Fibroblast of the conjunctiva (primary cell): ENCODE measurements around the gene ZFP36L1.

Experiments used
- DNase-seq: peaks from one replicate; pipeline ENCODE4 v3.0.0-alpha.2; 2010; ENCODE audit warnings: low read depth

ZFP36L1 gene

GRCh38 chr14:68762953-68763764 lies 29.7 kb downstream of the ZFP36L1 start:
- DNase-seq, result no peak

- no peak for DNase-seq
Measured at GRCh38 chr14:68761391-68761790, 31.5 kb downstream of the ZFP36L1 start.

DNA sequence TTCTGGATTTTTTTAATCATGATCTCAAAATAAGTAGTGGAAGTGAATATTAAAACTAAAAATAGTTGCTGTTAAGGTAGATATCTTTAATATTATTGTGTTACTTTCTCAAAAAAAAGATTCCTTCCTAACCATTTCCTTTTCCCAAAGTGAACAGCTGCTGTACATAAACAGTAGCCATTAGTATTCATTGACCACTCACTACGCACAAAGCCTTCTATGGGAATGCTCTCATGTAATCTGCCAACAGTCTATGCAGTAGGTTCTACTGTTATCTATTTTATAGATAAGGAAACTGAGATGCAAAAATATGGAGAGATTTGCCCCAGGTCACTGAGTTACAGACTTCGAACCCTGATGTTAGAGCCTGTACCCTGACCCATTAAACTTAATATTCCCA lies 32.1 kb downstream of the ZFP36L1 start:
- DNase-seq, result no peak

- DNase-seq, result no peak
Measured at GRCh38 chr14:68759937-68760336, 32.9 kb downstream of the ZFP36L1 start.

- DNase-seq, result no peak
Measured at GRCh38 chr14:68759017-68759560, 33.8 kb downstream of the ZFP36L1 start.

DNA sequence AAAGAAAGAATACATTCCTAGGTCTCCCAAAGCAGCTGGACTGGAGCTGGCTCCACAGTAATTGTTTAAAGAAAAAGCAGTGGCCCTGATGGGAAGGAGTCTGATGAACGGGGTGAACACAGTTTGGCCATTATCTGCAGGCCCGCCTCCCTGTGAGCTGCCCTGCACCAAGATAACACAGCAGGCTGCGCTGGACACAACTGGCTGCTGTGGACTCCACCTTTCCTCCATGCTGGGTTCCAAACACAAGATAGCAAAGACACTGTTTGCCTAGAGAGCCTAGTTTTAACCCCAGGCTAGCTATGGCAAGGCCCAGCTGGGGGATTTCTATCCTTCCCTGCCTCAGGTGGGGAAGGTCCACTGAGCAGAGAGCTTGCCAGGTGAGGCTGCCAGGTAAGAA lies 34.6 kb downstream of the ZFP36L1 start:
- DNase-seq, result no peak

- no peak for DNase-seq
Measured at GRCh38 chr14:68757618-68758081, 35.2 kb downstream of the ZFP36L1 start.

DNA sequence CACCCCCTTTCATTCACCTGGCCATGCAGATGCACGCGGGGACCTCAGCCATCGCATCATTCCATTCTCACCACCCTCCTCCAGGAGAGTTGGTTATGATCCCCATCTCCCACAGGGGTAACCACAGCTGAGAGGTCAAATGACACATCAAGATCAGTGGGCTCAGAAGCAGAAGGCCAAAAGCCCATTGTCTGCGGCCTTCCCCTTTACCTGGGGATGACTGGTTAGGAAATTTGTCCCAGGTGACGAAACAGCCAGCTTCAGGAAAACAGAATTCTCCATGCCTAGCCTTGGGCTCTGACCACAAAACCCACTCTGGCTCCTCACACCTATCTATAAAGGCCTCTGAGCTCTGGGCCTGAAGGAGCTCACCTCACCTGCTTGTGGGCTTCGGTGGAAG lies 36.1 kb downstream of the ZFP36L1 start:
- no peak for DNase-seq

- peak; percentile 35 for DNase-seq
Measured at GRCh38 chr14:68756000-68756481, 36.8 kb downstream of the ZFP36L1 start.

- DNase-seq, result no peak
Measured at GRCh38 chr14:68755016-68755353, 37.9 kb downstream of the ZFP36L1 start.

DNA sequence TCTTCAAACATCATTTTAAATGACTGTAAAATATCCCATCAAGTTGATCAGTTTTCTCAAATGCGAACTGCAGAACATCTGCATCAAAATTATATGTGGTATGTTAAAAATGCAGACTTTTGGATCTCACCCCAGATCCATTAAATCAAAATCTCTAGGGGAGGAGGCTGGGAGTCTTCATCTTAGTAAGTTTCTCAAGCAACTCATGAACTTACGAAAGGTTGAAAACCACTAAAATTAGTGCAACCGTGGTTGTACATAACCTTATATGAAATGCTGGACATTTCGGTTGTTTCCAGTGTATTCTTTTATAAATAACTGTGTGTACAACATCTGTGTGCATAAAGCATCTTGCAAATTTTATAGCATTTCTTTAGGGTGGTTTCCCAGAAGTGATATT lies 39.2 kb downstream of the ZFP36L1 start:
- DNase-seq, result no peak

DNA sequence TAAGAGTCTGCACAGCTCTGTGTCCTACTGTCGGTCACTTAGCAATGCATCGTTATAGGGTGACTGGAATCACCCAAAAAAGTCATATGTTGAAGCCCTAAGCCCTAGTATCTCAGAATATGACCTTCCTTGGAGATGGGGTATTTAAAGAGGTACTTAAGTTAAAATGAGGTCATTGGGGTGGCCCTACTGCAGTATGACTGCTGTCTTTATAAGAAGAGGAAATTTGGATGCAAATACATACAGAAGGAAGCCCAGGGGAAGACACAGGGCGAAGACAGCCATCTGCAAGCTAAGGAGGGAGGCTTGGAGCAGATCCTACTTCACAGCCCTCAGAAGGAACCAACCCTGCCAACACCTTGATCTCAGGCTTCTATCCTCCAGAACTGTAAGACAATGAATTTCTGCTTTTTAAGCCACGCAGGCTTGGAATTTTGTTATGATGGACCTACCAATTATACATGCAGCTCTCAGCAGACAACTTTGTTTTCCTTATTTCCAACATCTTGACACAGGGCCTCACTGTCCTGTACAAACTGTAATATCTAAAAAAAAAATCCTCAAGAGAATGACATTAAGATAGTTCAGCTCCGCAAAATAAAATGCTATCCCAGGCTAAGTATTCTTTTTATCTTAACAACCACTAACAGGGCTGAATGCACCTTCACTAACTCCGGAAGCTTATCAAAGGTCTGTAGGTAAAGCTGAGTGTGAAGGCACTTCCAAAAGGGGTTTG lies 40.4 kb downstream of the ZFP36L1 start:
- DNase-seq, result no peak

DNA sequence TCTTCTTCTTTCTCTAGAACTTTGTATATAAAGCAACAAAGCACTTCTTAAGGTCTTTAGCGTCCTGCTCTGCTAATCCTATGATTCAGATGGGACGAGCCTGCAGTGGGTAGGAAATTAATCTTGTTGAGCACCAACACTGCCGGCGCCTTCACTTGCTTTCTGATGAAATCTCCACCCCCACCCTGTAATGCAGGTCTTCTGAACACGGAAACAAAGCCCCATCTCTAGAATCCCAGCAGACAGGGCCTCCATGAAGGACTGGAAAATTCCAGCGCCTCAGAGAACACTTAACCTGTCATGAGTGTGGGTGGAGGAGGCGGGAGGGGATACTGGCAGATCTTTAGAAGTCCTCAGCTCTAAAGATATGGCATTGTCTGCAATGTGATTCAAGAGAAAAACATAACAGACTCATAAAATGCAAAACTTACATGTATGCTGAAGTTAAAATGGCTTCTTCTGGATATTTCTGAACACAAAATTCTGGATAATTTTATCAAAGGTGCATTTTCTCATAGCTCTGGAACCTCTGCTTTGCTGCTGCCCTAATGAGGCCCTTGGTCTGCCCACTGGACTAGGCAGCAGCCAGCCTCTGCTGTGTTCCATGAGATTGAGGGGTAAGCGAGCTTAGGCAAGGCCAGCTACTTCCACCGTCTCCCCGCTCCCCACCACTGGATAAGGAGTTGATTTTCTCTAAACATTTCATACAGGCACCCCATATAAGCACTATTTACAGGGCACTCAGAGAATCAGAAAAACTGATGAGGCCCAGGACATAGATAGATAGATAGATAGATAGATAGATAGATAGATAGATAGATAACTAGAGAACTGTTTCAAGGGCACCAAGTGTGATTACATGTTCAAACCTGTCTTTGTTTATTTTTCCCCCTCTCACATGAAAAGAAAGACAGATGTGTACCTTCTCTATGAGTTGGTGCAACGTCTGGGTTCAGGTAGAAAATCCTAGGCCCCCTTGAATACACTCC lies 43.1 kb downstream of the ZFP36L1 start:
- DNase-seq, result no peak

DNA sequence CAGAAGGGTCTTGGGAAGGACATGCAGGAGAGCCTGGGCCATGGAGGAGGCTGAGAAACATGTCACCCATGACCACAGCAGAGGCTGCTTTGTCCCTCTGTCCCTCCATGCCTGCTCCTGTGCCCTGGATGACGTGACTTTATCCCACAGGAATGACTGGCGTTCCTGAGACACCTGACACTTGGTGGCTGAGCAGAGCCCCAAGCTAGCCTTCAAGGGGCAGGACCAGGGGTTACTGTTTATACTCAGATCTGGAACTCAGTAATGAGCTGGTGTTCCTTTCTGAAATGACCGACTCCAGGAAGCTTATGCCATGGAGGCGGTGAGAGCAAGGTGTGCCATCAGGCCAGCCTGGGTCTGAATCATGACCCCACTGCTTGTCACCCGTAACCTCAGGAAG lies 44.2 kb downstream of the ZFP36L1 start:
- no peak for DNase-seq

- no peak for DNase-seq
Measured at GRCh38 chr14:68748260-68748659, 44.6 kb downstream of the ZFP36L1 start.

- DNase-seq, result no peak
Measured at GRCh38 chr14:68747393-68747792, 45.5 kb downstream of the ZFP36L1 start.

DNA sequence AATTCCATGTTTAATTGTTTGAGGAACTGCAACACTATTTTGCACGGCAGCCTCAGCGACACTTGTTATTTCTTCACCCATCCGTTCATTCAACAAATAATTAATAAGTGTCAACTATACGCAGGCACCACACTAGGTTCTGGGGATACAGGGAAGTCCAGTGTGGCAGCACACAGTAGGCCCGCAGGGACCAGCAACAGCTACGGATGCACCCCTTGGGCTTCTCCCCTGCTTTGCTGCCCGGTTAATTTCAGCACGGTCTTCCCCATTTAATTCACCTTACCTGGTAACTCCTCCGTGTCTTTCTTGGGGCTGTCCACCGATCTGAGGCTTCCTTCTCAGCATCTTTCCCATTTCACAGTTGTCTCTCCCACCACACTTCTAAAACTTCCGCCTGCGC lies 48.3 kb downstream of the ZFP36L1 start:
- DNase-seq, result no peak

DNA sequence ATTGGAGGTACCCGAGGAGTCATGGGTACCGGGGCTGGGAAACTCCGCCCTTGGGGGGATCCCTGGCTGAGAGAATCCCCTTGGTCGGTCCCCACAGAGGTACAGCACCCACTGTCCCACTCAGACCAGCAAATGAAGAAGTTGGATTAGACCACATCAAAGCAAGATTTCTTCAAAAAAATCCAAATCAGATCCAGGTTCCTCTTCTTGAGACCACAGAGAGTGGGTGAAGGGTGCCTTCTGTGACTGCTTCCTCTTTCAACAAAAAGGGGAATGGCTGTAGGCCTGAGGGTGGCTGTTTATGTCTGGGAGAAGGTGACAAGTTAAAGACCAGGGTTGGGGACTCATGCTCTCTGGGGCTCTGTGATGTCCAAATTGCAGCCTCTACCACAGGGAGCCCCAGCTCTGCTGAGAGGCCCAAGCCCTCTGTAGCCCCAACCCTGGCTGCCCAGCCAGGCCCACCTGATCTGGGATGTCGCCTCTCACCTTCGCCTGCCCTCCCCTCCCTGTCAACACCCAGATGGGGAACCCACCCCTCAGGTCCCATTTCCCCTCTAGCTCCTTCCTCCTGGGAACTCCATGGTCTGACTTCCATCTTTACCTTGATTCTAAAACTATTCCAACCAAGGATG lies 50.9 kb downstream of the ZFP36L1 start:
- no peak for DNase-seq

- DNase-seq, result no peak
Measured at GRCh38 chr14:68741477-68741791, 51.4 kb downstream of the ZFP36L1 start.

DNA sequence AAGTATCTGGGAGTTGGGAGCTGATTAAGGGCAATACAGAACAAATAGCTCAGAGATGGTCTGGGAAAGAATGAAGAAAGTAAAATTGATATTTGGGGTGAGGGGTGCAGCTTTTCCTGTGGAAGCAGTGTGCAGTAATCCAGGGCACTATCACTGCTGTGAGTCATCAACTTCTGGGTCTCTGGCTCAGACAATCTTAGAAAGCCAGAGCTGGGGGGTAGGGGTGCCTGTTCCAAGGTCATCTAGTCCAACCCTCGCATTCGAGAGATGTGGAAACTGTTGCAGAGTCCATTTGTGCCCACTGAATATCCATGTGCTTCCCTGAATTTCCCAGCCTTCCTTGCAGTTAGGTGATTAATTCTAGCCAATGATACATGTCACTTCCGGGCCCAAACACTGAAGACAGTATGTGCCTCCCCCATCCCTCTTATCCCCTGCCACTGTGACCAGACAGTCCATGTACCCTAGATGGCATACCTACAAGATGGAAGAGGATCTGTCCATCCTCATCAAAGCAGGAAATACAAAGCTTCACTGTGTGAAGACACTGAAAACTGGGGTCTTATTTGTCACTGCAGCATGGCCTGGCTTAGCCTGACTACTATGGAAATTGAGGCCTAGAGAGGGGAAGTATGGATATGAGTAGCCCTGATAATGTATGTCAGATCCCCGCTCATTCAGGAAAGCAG lies 51.9 kb downstream of the ZFP36L1 start:
- no peak for DNase-seq

DNA sequence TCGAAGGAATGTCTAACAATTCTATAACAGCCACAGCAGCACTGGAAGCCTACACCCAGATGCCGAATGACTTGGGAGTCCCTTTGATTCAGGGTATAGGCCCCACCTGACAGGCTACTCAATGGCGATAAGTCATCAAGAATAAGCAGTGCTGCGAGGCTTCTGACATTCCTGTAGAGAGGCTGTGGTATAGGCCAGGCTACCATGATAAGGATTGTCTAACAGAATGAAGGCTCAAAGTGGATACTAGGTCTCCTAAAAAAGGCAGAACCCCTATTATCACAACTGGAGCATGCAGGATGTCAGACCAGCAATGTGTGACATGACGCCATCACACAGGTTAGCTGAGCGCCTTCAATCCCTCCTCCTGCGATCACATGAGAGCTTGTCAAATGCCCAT lies 53.2 kb downstream of the ZFP36L1 start:
- no peak for DNase-seq
